Activated naive CD4-positive, alpha-beta T cell treated with anti-CD3 and anti-CD28 coated beads, Interleukin-2, amount 50 U/mL, for 24 hours (primary cell): ENCODE results near the gene KBTBD13.
A peak's percentile ranks its signal among the peaks of the same experiment; 100 is the strongest.
"Not testable (repeated sequence)": the region's sequence is repeated elsewhere in the genome, so short reads cannot be mapped to it uniquely, and the experiment has no call there.

ENCODE experiments used
- H3K27ac Mint-ChIP-seq: one replicate; pipeline ENCODE4 v1.8.0; 2021; ENCODE audit warnings: mild to moderate bottlenecking, mixed read lengths
- H3K27me3 Mint-ChIP-seq: one replicate; pipeline ENCODE4 v1.8.0; 2021; ENCODE audit warnings: mixed read lengths
- H3K36me3 Mint-ChIP-seq: one replicate; pipeline ENCODE4 v1.8.0; 2021; ENCODE audit warnings: mixed read lengths
- H3K4me1 Mint-ChIP-seq: one replicate; pipeline ENCODE4 v1.8.0; 2021; ENCODE audit warnings: mixed read lengths
- H3K4me3 Mint-ChIP-seq: one replicate; pipeline ENCODE4 v1.8.0; 2021; ENCODE audit warnings: mild to moderate bottlenecking, mixed read lengths
- H3K9me3 Mint-ChIP-seq: one replicate; pipeline ENCODE4 v1.8.0; 2021; ENCODE audit warnings: mixed read lengths

Gene KBTBD13

GRCh38 chr15:65087873-65088642 is 11.5 kb downstream of the KBTBD13 start:
- Mint-ChIP-seq H3K4me3 (no peak overlapping the region), H3K4me1 (peaks cover under 1% of the 10 kb centered on the region), H3K27ac (no peak overlapping the region), H3K9me3 (no peaks in the 10 kb centered on the region), H3K36me3 (no peaks in the 10 kb centered on the region), H3K27me3 (no peaks in the 10 kb centered on the region)

GRCh38 chr15:65088643-65089021 is 12.1 kb downstream of the KBTBD13 start:
- Mint-ChIP-seq H3K4me3 (no peak overlapping the region), H3K27me3 (no peaks in the 10 kb centered on the region), H3K9me3 (no peaks in the 10 kb centered on the region), H3K27ac (no peak overlapping the region), H3K36me3 (no peaks in the 10 kb centered on the region), H3K4me1 (no peaks in the 10 kb centered on the region)

- no peak overlapping the region for H3K27ac Mint-ChIP-seq
- H3K4me3 Mint-ChIP-seq = no peak overlapping the region
- H3K9me3 Mint-ChIP-seq = no peaks in the 10 kb centered on the region
- no peaks in the 10 kb centered on the region for H3K36me3 Mint-ChIP-seq
- H3K27me3 Mint-ChIP-seq = no peaks in the 10 kb centered on the region
- H3K4me1 Mint-ChIP-seq = no peaks in the 10 kb centered on the region
Measured at GRCh38 chr15:65089206-65089824, 12.8 kb downstream of the KBTBD13 start.

- no peaks in the 10 kb centered on the region for H3K4me1 Mint-ChIP-seq
- no peaks in the 10 kb centered on the region for H3K9me3 Mint-ChIP-seq
- no peaks in the 10 kb centered on the region for H3K27me3 Mint-ChIP-seq
- no peaks in the 10 kb centered on the region for H3K36me3 Mint-ChIP-seq
- no peak overlapping the region for H3K4me3 Mint-ChIP-seq
- no peak overlapping the region for H3K27ac Mint-ChIP-seq
Measured at GRCh38 chr15:65091946-65092770, 15.6 kb downstream of the KBTBD13 start.

- Mint-ChIP-seq H3K4me3 (no peak overlapping the region), H3K4me1 (no peaks in the 10 kb centered on the region), H3K36me3 (peaks cover 2% of the 10 kb centered on the region), H3K27ac (no peak overlapping the region), H3K9me3 (no peaks in the 10 kb centered on the region), H3K27me3 (no peaks in the 10 kb centered on the region)
Measured at GRCh38 chr15:65092911-65093792, 16.6 kb downstream of the KBTBD13 start.

- not testable (repeated sequence) for H3K27me3 Mint-ChIP-seq, H3K27ac Mint-ChIP-seq, H3K36me3 Mint-ChIP-seq, H3K4me1 Mint-ChIP-seq, H3K9me3 Mint-ChIP-seq, H3K4me3 Mint-ChIP-seq
Measured at GRCh38 chr15:65093793-65094170, 17.2 kb downstream of the KBTBD13 start.

- H3K4me1 Mint-ChIP-seq = no peaks in the 10 kb centered on the region
- no peaks in the 10 kb centered on the region for H3K27me3 Mint-ChIP-seq
- H3K9me3 Mint-ChIP-seq = no peaks in the 10 kb centered on the region
- H3K27ac Mint-ChIP-seq = no peak overlapping the region
- H3K36me3 Mint-ChIP-seq = peaks cover 8% of the 10 kb centered on the region
- no peak overlapping the region for H3K4me3 Mint-ChIP-seq
Measured at GRCh38 chr15:65094294-65094995, 17.9 kb downstream of the KBTBD13 start.

- Mint-ChIP-seq H3K4me1 (no peaks in the 10 kb centered on the region), H3K36me3 (peaks cover 8% of the 10 kb centered on the region), H3K9me3 (no peaks in the 10 kb centered on the region), H3K27me3 (no peaks in the 10 kb centered on the region), H3K27ac (no peak overlapping the region), H3K4me3 (no peak overlapping the region)
Measured at GRCh38 chr15:65095011-65095746, 18.6 kb downstream of the KBTBD13 start.

GRCh38 chr15:65095747-65096104 is 19.2 kb downstream of the KBTBD13 start:
- no peaks in the 10 kb centered on the region for H3K4me1 Mint-ChIP-seq

GRCh38 chr15:65096481-65097385 is 20.2 kb downstream of the KBTBD13 start:
- no peaks in the 10 kb centered on the region for H3K9me3 Mint-ChIP-seq
- no peaks in the 10 kb centered on the region for H3K27me3 Mint-ChIP-seq
- no peak overlapping the region for H3K4me3 Mint-ChIP-seq
- peaks cover 14% of the 10 kb centered on the region for H3K36me3 Mint-ChIP-seq
- peaks cover 3% of the 10 kb centered on the region for H3K4me1 Mint-ChIP-seq
- no peak overlapping the region for H3K27ac Mint-ChIP-seq

More at GRCh38 chr15:65095747-65096104, 19.2 kb downstream of the KBTBD13 start:
- no peaks in the 10 kb centered on the region for H3K9me3 Mint-ChIP-seq
- H3K27me3 Mint-ChIP-seq = no peaks in the 10 kb centered on the region
- no peak overlapping the region for H3K27ac Mint-ChIP-seq
- no peak overlapping the region for H3K4me3 Mint-ChIP-seq
- peaks cover 10% of the 10 kb centered on the region for H3K36me3 Mint-ChIP-seq

GRCh38 chr15:65097651-65098263 is 21.2 kb downstream of the KBTBD13 start:
- Mint-ChIP-seq H3K4me3 (no peak overlapping the region), H3K9me3 (no peaks in the 10 kb centered on the region), H3K27ac (peak overlapping the region; percentile 56), H3K36me3 (peaks cover 15% of the 10 kb centered on the region), H3K4me1 (peaks cover 4% of the 10 kb centered on the region), H3K27me3 (no peaks in the 10 kb centered on the region)

GRCh38 chr15:65099336-65099735 is 22.8 kb downstream of the KBTBD13 start:
- Mint-ChIP-seq H3K4me1 (peaks cover 4% of the 10 kb centered on the region), H3K36me3 (peaks cover 15% of the 10 kb centered on the region)

GRCh38 chr15:65099801-65100200 is 23.3 kb downstream of the KBTBD13 start:
- not testable (repeated sequence) for H3K27me3 Mint-ChIP-seq, H3K9me3 Mint-ChIP-seq, H3K27ac Mint-ChIP-seq, H3K4me3 Mint-ChIP-seq, H3K4me1 Mint-ChIP-seq
- peaks cover 15% of the 10 kb centered on the region for H3K36me3 Mint-ChIP-seq

More at GRCh38 chr15:65099336-65099735, 22.8 kb downstream of the KBTBD13 start:
- Mint-ChIP-seq H3K9me3 (no peaks in the 10 kb centered on the region), H3K4me3 (no peak overlapping the region), H3K27ac (no peak overlapping the region), H3K27me3 (no peaks in the 10 kb centered on the region)
